Vagina (tissue), 2 donors: ENCODE data around the gene COL18A1.

Experiments used
- POLR2AphosphoS5 ChIP-seq, 2 donors: sonication (generic); formaldehyde crosslinking; IDR thresholded peaks; one replicate each; pipeline ENCODE4 v1.9.0; 2017; ENCODE audit warnings: antibody characterized with exemption in 2 of 2, mild to moderate bottlenecking in 2 of 2, low read depth in 1 of 2; ENCODE audit not compliant: insufficient read depth in 1 of 2
- TF ChIP-seq, protein P1 (sequence below), 3 experiments: fragments of 450-650 bp in 2 of 3; fragments of 200-600 bp in 1 of 3; sonication (generic) in 1 of 3; IDR thresholded peaks; one replicate each; pipeline ENCODE4 v1.5.1; 2017 to 2019; ENCODE audit warnings: antibody characterized with exemption in 3 of 3, mild to moderate bottlenecking in 2 of 3, moderate library complexity in 2 of 3

DNA sequence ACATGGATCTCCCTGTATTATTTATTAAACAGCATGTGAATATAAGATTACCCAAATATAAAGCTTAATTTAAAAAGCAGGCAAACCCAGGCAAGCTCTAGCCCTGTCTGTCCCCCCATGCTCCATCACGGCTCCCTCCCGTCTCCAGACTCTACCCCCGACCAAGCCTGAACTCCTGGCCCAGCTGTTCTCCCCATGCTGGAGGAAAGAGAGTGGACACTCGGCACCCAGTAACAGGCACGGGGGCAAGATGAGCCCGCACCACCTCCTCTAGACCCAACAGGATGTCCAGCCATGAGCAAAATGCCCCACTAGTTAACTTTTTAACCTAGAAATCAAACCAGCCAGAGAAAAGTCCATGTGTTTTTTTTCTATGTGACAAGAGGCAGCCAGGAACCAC is 118.0 kb downstream of the COL18A1 start:
- TF ChIP-seq, protein P1, sequence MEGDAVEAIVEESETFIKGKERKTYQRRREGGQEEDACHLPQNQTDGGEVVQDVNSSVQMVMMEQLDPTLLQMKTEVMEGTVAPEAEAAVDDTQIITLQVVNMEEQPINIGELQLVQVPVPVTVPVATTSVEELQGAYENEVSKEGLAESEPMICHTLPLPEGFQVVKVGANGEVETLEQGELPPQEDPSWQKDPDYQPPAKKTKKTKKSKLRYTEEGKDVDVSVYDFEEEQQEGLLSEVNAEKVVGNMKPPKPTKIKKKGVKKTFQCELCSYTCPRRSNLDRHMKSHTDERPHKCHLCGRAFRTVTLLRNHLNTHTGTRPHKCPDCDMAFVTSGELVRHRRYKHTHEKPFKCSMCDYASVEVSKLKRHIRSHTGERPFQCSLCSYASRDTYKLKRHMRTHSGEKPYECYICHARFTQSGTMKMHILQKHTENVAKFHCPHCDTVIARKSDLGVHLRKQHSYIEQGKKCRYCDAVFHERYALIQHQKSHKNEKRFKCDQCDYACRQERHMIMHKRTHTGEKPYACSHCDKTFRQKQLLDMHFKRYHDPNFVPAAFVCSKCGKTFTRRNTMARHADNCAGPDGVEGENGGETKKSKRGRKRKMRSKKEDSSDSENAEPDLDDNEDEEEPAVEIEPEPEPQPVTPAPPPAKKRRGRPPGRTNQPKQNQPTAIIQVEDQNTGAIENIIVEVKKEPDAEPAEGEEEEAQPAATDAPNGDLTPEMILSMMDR (IDR thresholded peaks at IDR 0.05), result no peak
- no peak for TF ChIP-seq POLR2AphosphoS5 (IDR thresholded peaks at IDR 0.05; ENCODE audit: insufficient read depth in 1 of 2, low read depth in 1 of 2)
